Thoracic aorta (tissue), 2 donors: Measurements from ENCODE around the gene XYLT2. TPM values are rescaled to one million over a fixed set of nuclear protein-coding genes. Genes with fewer than 3 reads are reported as not detected.

ENCODE experiments used
- ATAC-seq: fragments of 150-250 bp; one replicate; pipeline ENCODE4 v1.8.0; 2017; ENCODE audit warnings: low read depth; ENCODE audit not compliant: insufficient number of reproducible peaks, low FRiP score
- DNase-seq: peaks from one replicate; pipeline ENCODE4 v3.0.0-alpha.2; 2020; ENCODE audit warnings: low spot score
- H3K27ac ChIP-seq, 2 donors: fragments of 200-600 bp; sonication (generic); 1 replicate in 1 of 2; 2 replicates in 1 of 2; pipeline ENCODE4 v1.5.1; 2016; ENCODE audit warnings: mild to moderate bottlenecking in 2 of 2, moderate library complexity in 2 of 2
- H3K27me3 ChIP-seq: fragments of 200-600 bp; sonication (generic); replicated peaks from 2 replicates; pipeline ENCODE4 v1.6.0; 2016; ENCODE audit warnings: mild to moderate bottlenecking; ENCODE audit not compliant: insufficient read depth
- H3K36me3 ChIP-seq: fragments of 200-600 bp; sonication (generic); one replicate; pipeline ENCODE4 v1.5.1; 2016
- H3K4me1 ChIP-seq, 2 donors: fragments of 200-600 bp; sonication (generic); 1 replicate in 1 of 2; 2 replicates in 1 of 2; pipeline versions ENCODE4 v1.5.1 to v1.6.0; 2016; ENCODE audit warnings: low read depth in 2 of 2, mild to moderate bottlenecking in 1 of 2; ENCODE audit not compliant: control insufficient read depth in 1 of 2
- H3K4me3 ChIP-seq: fragments of 200-600 bp; sonication (generic); 2 replicates; pipeline ENCODE4 v1.5.1; 2016; ENCODE audit warnings: mild to moderate bottlenecking
- H3K9me3 ChIP-seq: fragments of 200-600 bp; sonication (generic); 2 replicates; pipeline ENCODE4 v1.5.1; 2016
- total RNA-seq, 2 donors: library from RNA; depleted of rRNA; stranded (reverse); fragments of >200 nt; gene quantifications; one replicate each; pipeline versions ENCODE4 v1.1.0 to v1.2.3, GENCODE V29; 2016
- TF ChIP-seq, protein P1 (sequence below): fragments of 200-600 bp; sonication (generic); IDR thresholded peaks from one replicate; pipeline ENCODE4 v1.5.1; 2019; ENCODE audit warnings: antibody characterized with exemption

Gene XYLT2
- total RNA-seq, 2 donors from 2014 or later = 17.6 to 26.4 TPM

GRCh38 chr17:50337956-50338355 is 8.0 kb upstream of the XYLT2 start:
- Histone ChIP-seq H3K9me3 (no peaks in the 10 kb centered on the region), H3K27ac (no peak overlapping the region), H3K36me3 (no peaks in the 10 kb centered on the region), H3K4me1 (no peaks in the 10 kb centered on the region), H3K4me3 (no peak overlapping the region), H3K27me3 (no peaks in the 10 kb centered on the region)
- DNase-seq = no peak
- no peak for ATAC-seq
- TF ChIP-seq, protein P1, sequence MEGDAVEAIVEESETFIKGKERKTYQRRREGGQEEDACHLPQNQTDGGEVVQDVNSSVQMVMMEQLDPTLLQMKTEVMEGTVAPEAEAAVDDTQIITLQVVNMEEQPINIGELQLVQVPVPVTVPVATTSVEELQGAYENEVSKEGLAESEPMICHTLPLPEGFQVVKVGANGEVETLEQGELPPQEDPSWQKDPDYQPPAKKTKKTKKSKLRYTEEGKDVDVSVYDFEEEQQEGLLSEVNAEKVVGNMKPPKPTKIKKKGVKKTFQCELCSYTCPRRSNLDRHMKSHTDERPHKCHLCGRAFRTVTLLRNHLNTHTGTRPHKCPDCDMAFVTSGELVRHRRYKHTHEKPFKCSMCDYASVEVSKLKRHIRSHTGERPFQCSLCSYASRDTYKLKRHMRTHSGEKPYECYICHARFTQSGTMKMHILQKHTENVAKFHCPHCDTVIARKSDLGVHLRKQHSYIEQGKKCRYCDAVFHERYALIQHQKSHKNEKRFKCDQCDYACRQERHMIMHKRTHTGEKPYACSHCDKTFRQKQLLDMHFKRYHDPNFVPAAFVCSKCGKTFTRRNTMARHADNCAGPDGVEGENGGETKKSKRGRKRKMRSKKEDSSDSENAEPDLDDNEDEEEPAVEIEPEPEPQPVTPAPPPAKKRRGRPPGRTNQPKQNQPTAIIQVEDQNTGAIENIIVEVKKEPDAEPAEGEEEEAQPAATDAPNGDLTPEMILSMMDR = no peak

DNA sequence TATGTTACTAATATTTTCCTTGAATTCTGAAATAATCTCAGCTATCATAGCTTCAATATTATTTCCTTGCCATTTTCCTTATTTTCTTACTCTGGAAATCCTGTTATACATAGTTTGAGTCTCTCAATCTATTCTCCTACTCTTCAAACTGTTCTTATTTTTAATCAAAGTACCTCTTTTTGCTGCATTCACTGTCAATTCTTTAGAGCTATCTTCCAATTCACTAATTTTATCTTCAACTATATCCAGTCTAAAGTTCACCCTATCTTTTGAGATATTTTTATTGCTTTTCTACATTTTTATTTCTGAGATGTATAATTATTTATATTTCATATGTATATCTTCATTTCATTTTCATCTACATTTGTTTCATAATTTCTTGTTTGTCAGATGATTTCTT is 7.3 kb upstream of the XYLT2 start:
- Histone ChIP-seq H3K4me3 (no peak overlapping the region), H3K9me3 (no peaks in the 10 kb centered on the region), H3K36me3 (no peaks in the 10 kb centered on the region), H3K4me1 (no peaks in the 10 kb centered on the region), H3K27me3 (no peaks in the 10 kb centered on the region), H3K27ac (no peak overlapping the region)
- TF ChIP-seq, protein P1 = no peak
- no peak for DNase-seq
- ATAC-seq = no peak

- Histone ChIP-seq H3K4me3 (no peak overlapping the region), H3K9me3 (no peaks in the 10 kb centered on the region), H3K27ac (no peak overlapping the region), H3K36me3 (no peaks in the 10 kb centered on the region), H3K27me3 (no peaks in the 10 kb centered on the region), H3K4me1 (no peaks in the 10 kb centered on the region)
- TF ChIP-seq, protein P1 = no peak
- ATAC-seq (no peak), DNase-seq (no peak)
Observed at GRCh38 chr17:50339381-50339780, 6.5 kb upstream of the XYLT2 start.

DNA sequence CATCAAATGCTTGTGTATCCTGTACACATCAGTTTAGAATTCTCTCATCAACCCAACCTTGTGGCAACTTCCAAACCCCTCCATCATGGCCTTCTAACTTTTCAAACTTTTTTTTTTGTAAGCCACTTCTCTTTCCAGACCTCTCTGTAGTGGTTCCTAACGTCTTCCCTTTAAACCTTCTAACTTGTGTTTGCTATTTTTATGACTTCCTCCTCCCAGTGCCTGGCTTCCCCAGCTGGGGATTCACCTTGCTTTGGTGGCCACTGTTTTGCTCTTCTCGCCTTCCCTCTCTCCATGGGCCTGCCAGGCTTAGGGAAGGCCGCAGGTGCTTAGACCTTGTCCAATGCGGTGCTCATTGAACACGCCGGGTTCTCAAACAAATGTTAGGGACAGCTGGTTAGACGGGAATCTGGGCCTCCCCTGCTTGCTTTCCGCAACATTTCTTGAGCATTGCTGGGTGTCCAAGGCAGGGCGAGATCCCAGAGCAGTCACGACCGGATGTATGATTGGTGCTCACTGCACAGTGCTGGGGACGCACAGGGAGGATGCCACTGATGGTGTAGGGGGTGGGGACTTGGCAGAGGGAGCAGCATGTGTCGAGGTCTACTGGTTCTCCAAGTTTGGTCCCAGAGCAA is 1.1 kb upstream of the XYLT2 start:
- Histone ChIP-seq H3K27ac (no peak overlapping the region), H3K9me3 (no peaks in the 10 kb centered on the region), H3K27me3 (no peaks in the 10 kb centered on the region), H3K4me1 (peaks cover 13 to 28% of the 10 kb centered on the region in 2 donors), H3K4me3 (no peak overlapping the region), H3K36me3 (no peaks in the 10 kb centered on the region)
- no peak for ATAC-seq
- TF ChIP-seq, protein P1 = no peak
- DNase-seq = no peak

- H3K4me1 ChIP-seq = peaks cover 13 to 28% of the 10 kb centered on the region in 2 donors
- peak overlapping the region in 1 of 2 donors; percentile 16 for H3K27ac ChIP-seq
- H3K36me3 ChIP-seq = no peaks in the 10 kb centered on the region
- H3K9me3 ChIP-seq = no peaks in the 10 kb centered on the region
- no peak for DNase-seq
- no peak for ATAC-seq
- TF ChIP-seq, protein P1 = no peak
- H3K27me3 ChIP-seq = no peaks in the 10 kb centered on the region
- H3K4me3 ChIP-seq = peak overlapping the region; percentile 86
Observed at GRCh38 chr17:50346313-50347116, 589 bp downstream of the XYLT2 start.
